ENCODE results near the gene DGAT2L6.

GRCh38 chrX:70128071-70128470 lies 49.2 kb upstream of the DGAT2L6 start:
- TF ChIP-seq POLR2A (IDR thresholded peaks at IDR 0.05) (no peak), CTCF (IDR thresholded peaks at IDR 0.05) (no peak)

Measured in body of pancreas (tissue), 4 donors.